HG02938 (cell line): ENCODE measurements around the gene PELI2.

ENCODE experiments used
- ATAC-seq: cut with Tn5 transposase; IDR thresholded peaks from one replicate; pipeline ENCODE4 v1.9.1; 2021; ENCODE audit warnings: mild to moderate bottlenecking, moderate library complexity; ENCODE audit not compliant: unreplicated experiment

Gene PELI2

GRCh38 chr14:56224691-56225681 is 106.8 kb downstream of the PELI2 start:
- ATAC-seq, result no peak

GRCh38 chr14:56235388-56235787 is 117.2 kb downstream of the PELI2 start:
- ATAC-seq, result no peak

GRCh38 chr14:56237398-56237797 is 119.2 kb downstream of the PELI2 start:
- no peak for ATAC-seq

- ATAC-seq, result no peak
Measured at GRCh38 chr14:56241461-56241860, 123.2 kb downstream of the PELI2 start.

- ATAC-seq, result no peak
Measured at GRCh38 chr14:56243110-56243509, 124.9 kb downstream of the PELI2 start.

GRCh38 chr14:56244138-56244789 is 126.1 kb downstream of the PELI2 start:
- ATAC-seq, result no peak

GRCh38 chr14:56247495-56248200 is 129.4 kb downstream of the PELI2 start:
- ATAC-seq, result no peak

GRCh38 chr14:56248442-56248841 is 130.2 kb downstream of the PELI2 start:
- ATAC-seq, result no peak

GRCh38 chr14:56261046-56261445 is 142.8 kb downstream of the PELI2 start:
- ATAC-seq, result no peak

GRCh38 chr14:56262530-56262929 is 144.3 kb downstream of the PELI2 start:
- ATAC-seq, result no peak

- ATAC-seq, result no peak
Measured at GRCh38 chr14:56268039-56268438, 149.8 kb downstream of the PELI2 start.

- ATAC-seq, result no peak
Measured at GRCh38 chr14:56268673-56269072, 150.5 kb downstream of the PELI2 start.

- no peak for ATAC-seq
Measured at GRCh38 chr14:56270921-56271320, 152.7 kb downstream of the PELI2 start.

- no peak for ATAC-seq
Measured at GRCh38 chr14:56271970-56272369, 153.8 kb downstream of the PELI2 start.

GRCh38 chr14:56273155-56273554 is 154.9 kb downstream of the PELI2 start:
- ATAC-seq, result no peak

- no peak for ATAC-seq
Measured at GRCh38 chr14:56273951-56274350, 155.7 kb downstream of the PELI2 start.

GRCh38 chr14:56274556-56274955 is 156.3 kb downstream of the PELI2 start:
- ATAC-seq, result no peak

- ATAC-seq, result no peak
Measured at GRCh38 chr14:56276108-56276507, 157.9 kb downstream of the PELI2 start.

GRCh38 chr14:56278383-56278782 is 160.2 kb downstream of the PELI2 start:
- ATAC-seq, result no peak

GRCh38 chr14:56280843-56281242 is 162.6 kb downstream of the PELI2 start:
- no peak for ATAC-seq

GRCh38 chr14:56282179-56282578 is 164.0 kb downstream of the PELI2 start:
- ATAC-seq, result no peak
